Mesendoderm (in vitro differentiated cells): ENCODE results near the gene PDCD1LG2.

Source experiments
- DNase-seq: peaks from one replicate; pipeline ENCODE4 v3.0.0; 2013
- H2AK5ac ChIP-seq: 2 replicates; pipeline ENCODE4 v1.6.1; 2013; ENCODE audit warnings: low read length, inconsistent platforms
- H2BK120ac ChIP-seq: 2 replicates; pipeline ENCODE4 v1.6.1; 2013; ENCODE audit warnings: low read depth, mild to moderate bottlenecking, low read length, moderate library complexity, mixed read lengths
- H2BK15ac ChIP-seq: replicated peaks from 2 replicates; pipeline ENCODE4 v1.6.1; 2013; ENCODE audit warnings: low read depth, mild to moderate bottlenecking, moderate library complexity
- H2BK5ac ChIP-seq: 2 replicates; pipeline ENCODE4 v1.6.1; 2013; ENCODE audit warnings: low read length, inconsistent platforms
- H3K18ac ChIP-seq: 2 replicates; pipeline ENCODE4 v1.6.1; 2013; ENCODE audit warnings: mild to moderate bottlenecking, low read length, mixed read lengths
- H3K23ac ChIP-seq: one replicate; pipeline ENCODE4 v1.6.1; 2013; ENCODE audit warnings: low read length
- H3K27ac ChIP-seq: 2 replicates; pipeline ENCODE4 v1.5.1; 2013; ENCODE audit warnings: low read depth, mild to moderate bottlenecking, inconsistent platforms, low read length, moderate library complexity
- H3K27me3 ChIP-seq: 2 replicates; pipeline ENCODE4 v1.6.1; 2013; ENCODE audit warnings: low read length, control low read depth, mild to moderate bottlenecking, inconsistent platforms; ENCODE audit not compliant: insufficient read depth, poor library complexity
- H3K36me3 ChIP-seq: 2 replicates; pipeline ENCODE4 v1.6.1; 2013; ENCODE audit warnings: low read length, inconsistent platforms; ENCODE audit not compliant: control insufficient read depth, insufficient read depth
- H3K4ac ChIP-seq: one replicate; pipeline ENCODE4 v1.6.1; 2013; ENCODE audit warnings: low read depth, mild to moderate bottlenecking, low read length, moderate library complexity
- H3K4me1 ChIP-seq: 2 replicates; pipeline ENCODE4 v1.6.1; 2013; ENCODE audit warnings: low read depth, low read length, inconsistent platforms; ENCODE audit not compliant: control insufficient read depth
- H3K4me2 ChIP-seq: 2 replicates; pipeline ENCODE4 v1.6.1; 2013; ENCODE audit warnings: low read length
- H3K4me3 ChIP-seq: 2 replicates; pipeline ENCODE4 v1.5.1; 2013; ENCODE audit warnings: mild to moderate bottlenecking, low read length
- H3K56ac ChIP-seq: one replicate; pipeline ENCODE4 v1.6.1; 2013; ENCODE audit warnings: low read length
- H3K79me1 ChIP-seq: 2 replicates; pipeline ENCODE4 v1.6.1; 2013; ENCODE audit warnings: low read length, inconsistent platforms
- H3K79me2 ChIP-seq: 2 replicates; pipeline ENCODE4 v1.6.1; 2013; ENCODE audit warnings: mild to moderate bottlenecking, low read length; ENCODE audit not compliant: control insufficient read depth, insufficient read depth
- H3K9ac ChIP-seq: 2 replicates; pipeline ENCODE4 v1.6.1; 2013; ENCODE audit warnings: low read length, inconsistent platforms
- H4K5ac ChIP-seq: one replicate; pipeline ENCODE4 v1.6.1; 2013; ENCODE audit warnings: low read length
- H4K8ac ChIP-seq: one replicate; pipeline ENCODE4 v1.6.1; 2013; ENCODE audit warnings: low read depth, mild to moderate bottlenecking, control low read depth, low read length, moderate library complexity
- WGBS: extraction: QIAGEN DNeasy Blood & Tissue Kit; methylation state at CpG from one replicate; pipeline ENCODE4 v1.1.7; 2013; ENCODE audit warnings: low lambda C conversion rate, missing lambda C conversion rate; ENCODE audit not compliant: insufficient coverage; ENCODE audit errors: extremely low coverage; 5-methylcytosine and 5-hydroxymethylcytosine counted together

The PDCD1LG2 gene

GRCh38 chr9:5554254-5554653 lies 43.9 kb downstream of the PDCD1LG2 start:
- H2BK15ac ChIP-seq: no peak overlapping the region

GRCh38 chr9:5556101-5556705 lies 45.9 kb downstream of the PDCD1LG2 start:
- Histone ChIP-seq H2BK120ac (no peak overlapping the region), H3K18ac (no peak overlapping the region), H3K79me2 (no peaks in the 10 kb centered on the region), H3K36me3 (no peaks in the 10 kb centered on the region), H3K27me3 (no peaks in the 10 kb centered on the region), H3K4me3 (no peak overlapping the region), H2BK5ac (no peak overlapping the region), H4K8ac (no peak overlapping the region), H2BK15ac (no peak overlapping the region), H3K4ac (no peak overlapping the region), H3K9ac (no peak overlapping the region), H3K27ac (no peak overlapping the region), H3K79me1 (no peaks in the 10 kb centered on the region), H3K4me1 (no peaks in the 10 kb centered on the region), H3K4me2 (no peak overlapping the region), H2AK5ac (no peak overlapping the region), H3K56ac (no peak overlapping the region), H4K5ac (no peak overlapping the region), H3K23ac (no peak overlapping the region)
- DNase-seq: no peak
- no CpG with 5 or more reads among the region's 5 CpGs for WGBS

More at GRCh38 chr9:5554254-5554653, 43.9 kb downstream of the PDCD1LG2 start:
- Histone ChIP-seq H3K27me3 (no peaks in the 10 kb centered on the region), H2BK5ac (no peak overlapping the region), H3K4me1 (no peaks in the 10 kb centered on the region), H3K36me3 (no peaks in the 10 kb centered on the region), H3K4me2 (no peak overlapping the region), H3K4me3 (no peak overlapping the region), H3K9ac (no peak overlapping the region), H4K5ac (no peak overlapping the region), H3K18ac (no peak overlapping the region), H2AK5ac (no peak overlapping the region), H3K27ac (no peak overlapping the region), H2BK120ac (no peak overlapping the region), H3K23ac (no peak overlapping the region), H3K79me2 (no peaks in the 10 kb centered on the region), H3K56ac (no peak overlapping the region), H3K4ac (no peak overlapping the region), H3K79me1 (no peaks in the 10 kb centered on the region), H4K8ac (no peak overlapping the region)
- WGBS: no CpG with 5 or more reads among the region's 4 CpGs
- no peak for DNase-seq

- H3K9ac ChIP-seq: no peak overlapping the region
- H3K4me1 ChIP-seq: no peaks in the 10 kb centered on the region
- H3K36me3 ChIP-seq: no peaks in the 10 kb centered on the region
- no peak overlapping the region for H2BK15ac ChIP-seq
- no peak for DNase-seq
- H2AK5ac ChIP-seq: no peak overlapping the region
- H3K4me3 ChIP-seq: no peak overlapping the region
- H3K79me2 ChIP-seq: no peaks in the 10 kb centered on the region
- no peak overlapping the region for H3K4me2 ChIP-seq
- H3K56ac ChIP-seq: no peak overlapping the region
- no peak overlapping the region for H2BK5ac ChIP-seq
- no peak overlapping the region for H3K4ac ChIP-seq
- WGBS: no CpG with 5 or more reads among the region's 7 CpGs
- H3K79me1 ChIP-seq: no peaks in the 10 kb centered on the region
- H4K8ac ChIP-seq: no peak overlapping the region
- H4K5ac ChIP-seq: no peak overlapping the region
- no peak overlapping the region for H3K18ac ChIP-seq
- no peak overlapping the region for H3K27ac ChIP-seq
- no peak overlapping the region for H2BK120ac ChIP-seq
- no peak overlapping the region for H3K23ac ChIP-seq
- no peaks in the 10 kb centered on the region for H3K27me3 ChIP-seq
Observed at GRCh38 chr9:5557606-5558587, 47.6 kb downstream of the PDCD1LG2 start.

- no peak overlapping the region for H3K56ac ChIP-seq
- no peak overlapping the region for H2BK15ac ChIP-seq
- no peaks in the 10 kb centered on the region for H3K27me3 ChIP-seq
- no peak overlapping the region for H4K5ac ChIP-seq
- H3K4me1 ChIP-seq: peaks cover 2% of the 10 kb centered on the region
- no peak overlapping the region for H2BK120ac ChIP-seq
- H3K36me3 ChIP-seq: no peaks in the 10 kb centered on the region
- H3K23ac ChIP-seq: no peak overlapping the region
- no peak overlapping the region for H3K4me3 ChIP-seq
- H3K18ac ChIP-seq: no peak overlapping the region
- H3K79me2 ChIP-seq: no peaks in the 10 kb centered on the region
- H3K79me1 ChIP-seq: no peaks in the 10 kb centered on the region
- no peak for DNase-seq
- WGBS: no CpG with 5 or more reads among the region's 2 CpGs
- H2AK5ac ChIP-seq: no peak overlapping the region
- H3K27ac ChIP-seq: no peak overlapping the region
- no peak overlapping the region for H3K9ac ChIP-seq
- no peak overlapping the region for H4K8ac ChIP-seq
- no peak overlapping the region for H3K4ac ChIP-seq
- H3K4me2 ChIP-seq: no peak overlapping the region
- no peak overlapping the region for H2BK5ac ChIP-seq
Observed at GRCh38 chr9:5559659-5560058, 49.3 kb downstream of the PDCD1LG2 start.

- Histone ChIP-seq H3K79me2 (no peaks in the 10 kb centered on the region), H4K5ac (no peak overlapping the region), H3K36me3 (no peaks in the 10 kb centered on the region), H3K4me1 (peaks cover 2% of the 10 kb centered on the region), H2BK5ac (no peak overlapping the region), H3K18ac (no peak overlapping the region), H3K23ac (no peak overlapping the region), H4K8ac (no peak overlapping the region), H3K56ac (no peak overlapping the region), H2AK5ac (no peak overlapping the region), H3K4me2 (no peak overlapping the region), H3K79me1 (no peaks in the 10 kb centered on the region), H3K9ac (no peak overlapping the region), H2BK15ac (no peak overlapping the region), H3K27ac (no peak overlapping the region), H3K4ac (no peak overlapping the region), H3K4me3 (no peak overlapping the region), H2BK120ac (no peak overlapping the region), H3K27me3 (no peaks in the 10 kb centered on the region)
- no CpG with 5 or more reads among the region's 4 CpGs for WGBS
- no peak for DNase-seq
Observed at GRCh38 chr9:5560443-5561100, 50.2 kb downstream of the PDCD1LG2 start.
